ENCODE results near the gene TFEB.
"Not testable (repeated sequence)": the region's sequence is repeated elsewhere in the genome, so short reads cannot be mapped to it uniquely, and the experiment has no call there.

Gene TFEB
- total RNA-seq: 10.7 to 25.3 (median 17.4) reads per million in 4 donors

GRCh38 chr6:41735427-41736185 lies at the start of gene TFEB:
TFEB (minus strand) TSS chr6:41735608; CDS start chr6:41691213, 44,395 bp downstream.
- peak; percentile 86 to 91 (median 89) for DNase-seq

DNA sequence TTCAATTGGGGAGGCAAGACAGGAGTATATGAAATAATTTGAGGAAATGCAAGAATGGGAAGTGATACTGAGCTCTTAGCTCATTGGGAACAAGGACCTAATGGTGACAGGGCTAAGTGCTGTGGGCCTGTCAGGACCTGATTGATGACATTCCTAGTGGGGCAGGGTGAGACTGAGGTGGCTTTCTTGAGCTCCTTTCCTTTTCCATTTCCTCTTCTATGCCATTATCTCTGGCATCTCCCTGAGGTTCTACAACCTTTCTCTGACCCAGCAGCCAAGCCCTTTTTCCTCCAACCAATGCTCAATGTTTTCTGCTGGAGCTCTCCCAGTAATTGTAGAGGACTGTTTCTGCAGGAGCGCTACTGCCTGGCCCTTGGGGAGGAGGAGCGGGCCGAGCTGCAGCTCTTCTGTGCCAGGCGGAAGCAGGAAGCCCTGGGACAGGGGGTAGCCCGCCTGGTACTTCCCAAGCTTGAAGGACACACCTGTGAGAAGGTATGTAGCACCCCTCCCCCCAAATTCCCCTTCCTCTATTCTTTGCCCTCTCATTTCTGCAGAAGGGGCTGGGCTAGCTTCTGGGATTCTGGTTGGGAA lies 49.3 kb upstream of the TFEB start:
- DNase-seq: no peak

GRCh38 chr6:41783106-41783780 lies 47.8 kb upstream of the TFEB start:
- DNase-seq: no peak

GRCh38 chr6:41781366-41781730 lies 45.9 kb upstream of the TFEB start:
- DNase-seq: no peak

- DNase-seq: no peak
Observed at GRCh38 chr6:41780551-41781365, 45.4 kb upstream of the TFEB start, which contains the start of gene PRICKLE4. PRICKLE4 (plus strand) TSS chr6:41780782; CDS start chr6:41783474, 2,692 bp downstream.

DNA sequence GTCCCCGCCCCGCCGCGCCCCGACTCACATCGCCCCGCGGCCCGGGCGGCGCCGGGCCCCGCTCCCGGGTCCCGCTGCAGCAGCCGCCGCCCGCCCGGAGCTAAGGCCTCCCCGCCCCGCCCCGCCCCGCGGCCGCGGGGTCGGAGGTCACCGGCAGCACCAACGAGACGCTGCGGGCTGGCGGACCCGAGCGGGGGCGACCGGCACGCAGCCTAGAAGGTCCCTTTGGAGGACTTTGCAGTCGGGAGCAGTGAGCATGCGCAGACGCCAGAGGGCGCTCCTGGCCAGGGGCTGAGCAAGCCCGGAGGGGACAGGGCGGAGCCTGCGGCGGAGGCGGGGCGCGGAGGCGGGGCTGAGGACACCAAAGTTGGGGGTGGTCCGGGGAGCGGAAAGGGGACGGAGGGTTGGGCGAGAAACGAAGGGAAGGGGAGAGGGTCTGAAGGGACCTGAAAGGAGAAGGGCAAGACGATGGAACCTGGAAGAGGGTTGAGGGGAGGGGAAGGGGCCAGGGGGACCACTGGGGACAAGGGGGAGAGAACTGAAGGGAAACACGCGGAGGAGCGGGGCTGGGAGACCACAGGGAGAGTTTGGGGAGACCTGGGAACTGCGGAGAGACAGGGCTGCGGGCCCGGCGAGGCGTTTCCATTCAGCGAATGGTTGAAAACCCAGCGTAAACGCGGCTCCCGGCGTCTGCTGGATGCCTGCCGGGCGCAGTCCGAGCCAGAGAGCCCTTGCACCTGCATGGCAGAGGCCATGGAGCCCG lies 44.6 kb upstream of the TFEB start, which contains the start of gene FRS3:
FRS3 (minus strand) TSS at position 113 of the 763 bp plus-strand sequence. CDS start 2,913 bp downstream, outside the sequence.
- DNase-seq: peak; percentile 96 to 99 (median 98)

GRCh38 chr6:41779336-41779735 lies 43.9 kb upstream of the TFEB start:
- no peak for DNase-seq

- DNase-seq: no peak
Observed at GRCh38 chr6:41778895-41779294, 43.5 kb upstream of the TFEB start.

DNA sequence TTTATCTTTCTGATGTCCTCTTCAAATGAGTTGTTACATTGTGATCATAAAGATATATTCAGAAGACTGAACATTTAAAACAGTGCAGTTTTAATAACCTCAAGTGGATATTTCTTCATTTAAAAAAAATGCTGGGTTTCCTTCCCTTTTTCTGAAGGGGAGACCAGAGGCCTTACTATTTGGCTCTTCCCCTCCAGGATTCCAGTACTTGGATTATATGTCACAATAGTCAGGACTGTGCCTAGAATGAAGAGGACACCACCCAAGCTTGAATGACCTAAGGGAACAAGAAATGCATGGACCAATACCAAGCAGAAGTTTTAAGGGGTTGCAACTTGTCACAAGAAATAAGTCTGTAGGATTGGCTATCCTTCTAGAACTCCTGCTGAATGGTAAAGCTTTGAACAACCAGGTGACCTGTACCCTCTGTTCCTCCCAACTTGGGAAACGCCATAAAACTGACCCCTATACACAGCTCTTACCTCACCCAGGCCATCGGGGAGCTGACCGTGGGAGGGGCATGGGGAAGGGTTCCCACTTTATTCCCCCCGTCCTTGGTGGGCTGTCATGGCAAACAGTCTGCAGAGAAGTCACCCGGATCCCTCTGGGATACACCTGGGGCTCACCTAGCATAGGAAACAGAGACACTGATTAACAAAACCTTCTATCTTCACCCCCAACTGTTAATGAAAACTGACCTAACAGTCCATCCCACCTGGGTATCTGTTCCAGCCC lies 42.3 kb upstream of the TFEB start:
- DNase-seq: no peak

DNA sequence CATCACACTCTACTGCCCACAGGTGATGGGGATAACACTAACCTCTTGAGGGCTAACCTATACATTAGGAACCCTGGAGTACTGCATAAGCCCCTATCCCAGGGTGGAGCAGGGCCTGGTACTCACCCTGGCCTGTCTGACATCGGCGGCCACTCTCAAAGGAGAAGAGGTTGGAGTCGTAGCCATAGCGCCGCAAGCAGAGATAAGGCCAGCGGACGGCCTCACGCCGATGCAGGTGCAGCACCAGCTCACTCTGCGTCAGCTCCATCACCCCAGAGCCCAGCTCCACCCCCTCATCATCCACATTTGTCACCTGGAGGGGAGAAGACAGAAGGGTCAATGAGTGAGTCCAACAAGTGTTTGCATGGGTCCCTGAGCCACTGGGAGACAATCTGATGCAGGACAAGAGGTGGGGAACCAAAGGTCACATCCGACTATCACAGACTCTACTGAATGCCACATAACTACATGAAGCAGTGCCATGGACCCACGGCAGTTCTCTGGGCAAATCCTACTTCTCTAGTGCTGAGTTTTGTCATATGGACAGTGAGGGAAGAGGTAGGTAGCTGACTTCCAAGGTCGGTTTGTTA lies 40.0 kb upstream of the TFEB start:
- no peak for DNase-seq

GRCh38 chr6:41774841-41775240 lies 39.4 kb upstream of the TFEB start:
- DNase-seq: no peak

DNA sequence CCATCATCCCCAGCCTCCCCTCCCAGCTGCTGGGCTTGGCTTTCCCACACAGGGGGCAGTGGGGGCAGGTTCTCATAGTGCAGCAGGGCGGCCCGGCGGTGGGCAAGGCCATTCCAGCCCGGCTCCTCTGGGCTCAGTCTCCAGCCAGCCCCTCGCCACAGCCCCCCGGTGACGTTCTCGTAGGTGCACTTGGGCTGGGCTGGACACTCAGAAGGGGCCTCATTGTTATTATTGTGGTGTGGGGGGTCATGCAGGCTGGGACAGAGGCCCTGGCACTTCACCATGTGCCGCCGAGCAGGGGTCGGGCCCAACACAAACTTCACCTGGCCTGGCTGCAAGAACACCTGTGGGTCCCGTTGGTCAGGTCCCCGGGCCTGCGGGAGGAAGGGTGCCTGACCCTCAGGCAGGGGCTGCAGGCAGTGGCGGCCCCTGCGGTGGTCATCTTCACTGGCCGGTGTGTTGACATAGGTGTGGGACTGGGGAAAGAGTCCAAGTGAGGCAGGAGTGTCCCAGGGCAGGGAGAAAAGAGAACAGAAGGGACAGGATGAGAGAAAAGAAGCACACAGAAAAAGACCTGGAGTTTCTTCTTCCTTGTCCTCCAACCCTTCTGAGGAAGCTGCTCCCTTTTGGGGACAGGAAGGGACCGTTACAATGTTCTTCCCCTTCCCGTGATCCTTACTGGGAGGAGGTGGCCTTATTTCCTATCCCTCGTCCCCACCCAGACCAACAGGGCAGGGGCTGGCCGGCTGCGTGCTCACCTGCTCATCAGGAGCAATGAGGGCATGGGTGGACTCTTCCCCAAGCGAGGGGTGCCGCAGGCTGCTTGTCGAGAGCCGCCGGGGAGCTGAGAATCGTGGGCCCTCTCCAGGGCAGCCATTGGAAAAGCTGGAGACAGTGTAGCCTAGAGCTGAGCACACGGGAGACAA lies 35.9 kb upstream of the TFEB start:
- no peak for DNase-seq

DNA sequence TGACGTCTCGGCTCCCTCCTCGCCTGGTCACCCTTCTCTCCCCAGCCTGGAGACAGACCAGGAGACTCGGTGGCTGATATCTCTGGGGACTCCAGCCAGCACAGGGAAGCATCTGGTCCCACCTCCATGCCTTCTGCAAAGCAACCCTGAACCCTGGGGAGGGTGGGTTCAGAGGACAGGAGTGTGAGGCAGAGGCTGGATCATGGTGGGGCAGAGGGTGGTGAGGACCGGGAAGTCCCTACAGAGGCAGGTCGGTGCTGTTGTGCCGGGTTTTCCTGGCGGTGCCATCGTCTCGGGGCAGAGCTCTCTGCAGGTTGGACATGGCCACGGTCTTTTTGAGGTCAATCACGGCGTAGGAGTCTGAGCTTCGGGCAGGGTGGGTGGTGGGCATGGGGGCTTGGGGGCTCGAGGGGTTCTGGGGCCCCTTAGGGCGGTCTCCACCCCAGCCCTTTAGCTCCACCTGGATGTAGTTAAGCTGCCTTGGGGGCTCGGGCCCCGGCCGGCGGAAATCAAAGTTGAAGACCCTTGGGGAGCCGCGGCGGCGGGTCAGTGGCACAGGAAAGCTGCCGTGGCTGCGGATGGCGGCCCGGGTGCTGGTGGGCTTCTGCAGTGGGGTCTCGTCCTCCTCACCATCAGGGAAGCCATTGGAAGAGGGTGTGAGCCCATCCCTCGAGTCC lies 35.1 kb upstream of the TFEB start:
- DNase-seq: no peak

DNA sequence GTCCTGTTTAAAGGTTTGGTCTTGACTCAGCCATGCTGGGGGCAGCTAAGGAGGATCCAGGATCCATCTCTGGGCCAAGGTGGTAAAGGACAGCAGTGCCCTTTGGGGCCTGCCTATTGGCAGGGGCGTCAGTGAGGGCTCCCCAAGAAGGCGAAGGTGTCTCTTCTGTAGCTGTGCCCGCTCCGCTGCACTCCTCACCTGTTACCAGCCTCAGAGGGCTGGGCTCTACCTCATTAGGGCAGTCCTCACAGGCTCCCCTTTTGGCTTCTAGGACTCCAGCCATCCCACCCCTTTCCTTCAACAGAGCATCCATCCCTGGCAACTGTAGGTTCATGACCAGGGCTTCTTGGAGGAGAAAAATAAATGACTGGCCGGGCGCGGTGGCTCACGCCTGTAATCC lies 34.0 kb upstream of the TFEB start:
- DNase-seq: no peak

DNA sequence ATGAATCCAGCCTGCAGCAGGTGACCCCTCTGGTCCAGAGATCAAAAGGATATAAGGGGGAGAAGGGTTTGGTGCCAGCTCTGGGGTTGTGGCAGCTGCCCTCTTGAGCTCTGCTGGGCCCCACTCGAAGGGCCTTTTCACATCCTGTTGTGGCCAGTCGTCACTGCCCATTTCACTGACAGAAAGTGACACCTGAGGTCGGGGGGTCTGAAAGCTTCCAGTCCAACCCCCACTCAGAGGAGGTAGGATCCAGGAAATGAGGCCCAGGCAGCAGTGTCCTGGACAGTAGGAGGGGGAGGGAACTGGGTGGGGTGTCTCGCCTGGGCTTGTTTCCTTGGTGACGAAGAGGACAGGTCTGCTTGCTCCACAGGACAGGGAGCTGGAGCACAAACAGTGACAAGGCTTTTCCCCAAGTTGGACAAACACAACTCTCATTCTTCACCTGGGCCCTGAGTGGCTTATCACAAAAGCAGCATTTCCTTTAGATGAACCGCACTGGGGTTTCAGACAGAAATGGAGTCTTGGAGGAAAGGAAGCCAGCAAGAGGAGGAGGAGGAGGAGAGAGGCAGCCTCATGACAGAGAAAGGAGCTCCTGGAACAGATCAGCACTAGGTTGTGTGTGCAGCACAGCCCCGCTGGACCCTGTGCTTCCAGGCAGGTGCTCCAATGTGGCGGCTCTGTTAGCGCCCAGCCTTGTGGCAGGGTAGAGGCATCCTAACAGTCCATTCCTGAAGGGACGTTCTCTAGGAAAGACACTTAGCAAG lies 33.3 kb upstream of the TFEB start:
- DNase-seq: no peak

DNA sequence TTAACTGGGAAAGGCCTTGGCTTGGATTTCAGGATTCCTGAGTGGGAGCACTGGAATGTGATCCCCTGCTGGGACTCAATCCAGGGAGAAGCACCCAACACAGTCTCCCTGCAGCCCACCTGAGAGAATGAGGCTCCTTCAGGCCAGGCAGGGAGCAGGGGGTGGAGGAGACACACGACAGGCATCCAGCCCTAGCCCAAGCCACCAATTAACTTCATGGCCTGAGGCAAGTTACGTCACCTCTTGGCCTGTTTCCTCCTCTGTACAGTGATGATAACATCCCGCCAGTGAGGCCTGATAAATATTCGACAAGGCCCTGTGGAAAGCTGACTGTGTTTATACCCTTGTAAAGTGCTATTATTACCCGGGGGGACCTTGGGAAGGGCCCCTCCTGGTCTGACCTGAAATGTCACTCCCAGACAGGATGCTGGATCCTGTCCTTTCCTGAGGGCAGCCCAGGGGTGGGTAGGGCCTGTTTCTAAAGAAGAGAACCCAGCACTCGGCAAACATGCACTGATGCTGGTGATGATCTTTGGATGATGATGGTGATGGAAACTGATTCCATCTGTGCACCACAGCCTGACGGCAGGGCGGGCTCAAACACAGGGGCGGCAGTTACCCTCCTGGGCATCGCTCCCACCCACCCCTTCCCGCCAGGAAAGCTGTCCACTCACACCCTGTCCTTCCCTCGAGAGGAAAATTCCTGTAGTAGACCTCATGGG lies 31.9 kb upstream of the TFEB start:
- DNase-seq: no peak

GRCh38 chr6:41766043-41766664 lies 30.7 kb upstream of the TFEB start:
- DNase-seq: not testable (repeated sequence)
